ENCODE results near the gene FUT7.

The FUT7 gene

DNA sequence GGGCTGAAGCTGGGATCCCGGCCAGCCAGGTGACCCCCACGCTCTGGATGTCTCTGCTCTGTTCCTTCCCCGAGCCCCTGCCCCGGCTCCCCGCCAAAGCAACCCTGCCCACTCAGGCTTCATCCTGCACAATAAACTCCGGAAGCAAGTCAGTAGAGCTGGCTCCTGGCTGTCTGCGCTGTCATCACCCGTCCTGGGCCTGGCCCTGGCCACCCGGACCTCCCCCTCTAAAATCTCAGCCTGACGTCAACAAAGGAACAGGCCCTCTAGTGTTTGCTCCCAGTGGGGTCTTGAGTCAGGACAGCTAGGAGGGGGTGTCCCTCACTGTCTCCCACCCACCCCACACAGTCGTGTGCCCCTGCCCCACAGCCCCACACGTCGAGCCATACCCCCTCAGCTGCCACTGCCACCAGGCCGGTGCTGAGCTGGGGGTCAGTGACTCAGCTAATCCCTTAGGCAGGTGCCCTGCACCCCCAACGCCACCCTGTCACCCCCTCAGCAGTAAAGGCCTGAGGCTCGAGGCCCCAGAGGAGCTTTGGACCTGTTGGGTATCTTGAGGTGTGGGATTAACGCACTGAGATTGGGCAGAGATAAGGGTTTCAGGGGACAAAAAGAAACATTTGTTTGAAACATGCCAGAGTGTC lies 50.2 kb downstream of the FUT7 start:
- DNase-seq, result no peak

DNA sequence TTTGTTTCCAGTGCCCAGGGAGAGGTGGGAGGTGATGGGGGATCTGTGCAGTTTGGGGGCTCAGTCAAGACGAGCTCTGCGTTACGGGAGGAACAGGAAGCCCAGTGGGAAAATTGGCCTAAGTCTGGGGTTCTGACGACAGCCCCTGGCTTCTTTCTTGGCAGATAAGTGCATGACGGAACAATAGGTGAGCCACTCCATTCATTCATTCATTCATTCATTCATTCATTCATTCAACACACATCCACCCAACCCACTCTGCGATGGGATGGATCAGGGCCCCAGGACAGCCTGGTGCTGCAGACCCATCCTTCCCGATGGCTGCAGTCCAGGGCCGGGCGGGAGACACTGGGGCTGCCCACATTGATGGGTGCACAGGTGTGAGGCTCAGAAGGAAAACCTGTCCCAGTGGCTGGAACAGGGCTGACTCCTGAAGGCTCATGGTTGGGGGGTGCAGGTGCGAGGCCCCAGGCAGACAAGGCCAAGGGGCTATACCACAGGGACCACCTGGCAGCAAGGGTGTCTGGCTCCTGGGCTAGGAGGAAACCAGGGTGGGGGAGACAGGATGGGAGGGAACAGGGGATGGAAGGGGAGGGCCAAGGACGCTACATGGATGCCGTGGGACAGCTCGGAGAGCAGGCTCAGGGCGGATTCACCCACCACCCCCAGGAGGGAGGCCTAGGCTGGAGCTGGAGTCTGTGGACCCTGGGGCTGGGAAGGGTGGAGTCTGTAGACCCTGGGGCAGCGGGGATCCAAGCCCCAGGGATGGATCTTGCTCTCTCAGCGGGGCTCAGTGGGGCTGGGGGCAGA lies 51.0 kb downstream of the FUT7 start:
- no peak for DNase-seq
